GM12891 (cell line): Measurements from ENCODE around the gene SVOP.

Experiments used
- PAX5 ChIP-seq: IDR thresholded peaks from 2 replicates; pipeline ENCODE4 v1.6.1; 2011; ENCODE audit warnings: low read length, moderate library complexity, mild to moderate bottlenecking; ENCODE audit not compliant: insufficient read depth, severe bottlenecking
- POLR2A ChIP-seq: IDR thresholded peaks from 2 replicates; pipeline ENCODE4 v1.6.1; 2011; ENCODE audit warnings: low read depth, low read length, control low read depth
- POLR2AphosphoS5 ChIP-seq: IDR thresholded peaks from 2 replicates; pipeline ENCODE4 v1.6.1; 2011; ENCODE audit warnings: low read depth, low read length, control low read depth
- POU2F2 ChIP-seq: IDR thresholded peaks from 2 replicates; pipeline ENCODE4 v1.6.1; 2011; ENCODE audit warnings: low read depth, mild to moderate bottlenecking, control low read depth, low read length, moderate library complexity
- SPI1 ChIP-seq: IDR thresholded peaks from 2 replicates; pipeline ENCODE4 v1.6.1; 2011; ENCODE audit warnings: low read depth, low read length, control low read depth
- TAF1 ChIP-seq: IDR thresholded peaks from 2 replicates; pipeline ENCODE4 v1.6.1; 2011; ENCODE audit warnings: low read depth, low read length, control low read depth

DNA sequence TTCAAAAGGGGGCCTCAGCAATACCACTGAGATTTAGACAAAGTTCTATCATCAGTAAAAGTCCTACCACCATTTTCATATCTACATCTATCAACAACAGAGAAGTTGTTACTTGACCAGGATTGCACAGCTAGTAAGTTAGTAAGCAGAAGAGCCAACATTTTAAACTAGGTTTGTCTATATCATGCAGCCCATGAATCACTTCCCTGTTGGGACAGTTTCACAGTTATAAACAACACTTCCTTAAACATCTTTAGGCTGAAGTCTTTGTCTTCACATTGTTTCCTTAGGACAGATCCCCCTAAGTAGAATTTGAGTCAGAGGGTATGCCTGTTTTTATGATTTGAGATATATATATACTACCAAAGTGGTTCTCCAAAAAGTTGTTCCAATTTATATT lies 72.5 kb downstream of the SVOP start:
- TF ChIP-seq POLR2A (no peak), POLR2AphosphoS5 (no peak), TAF1 (no peak), SPI1 (peak; percentile 15; the same call in 1 of the 2 replicates), POU2F2 (no peak), PAX5 (no peak)
